HL-60/S4 treated with retinoic acid at 250 ng/mL for 4 days and 3 days (cell line): ENCODE data around the gene LTBP1.

ENCODE experiments used
- in situ Hi-C: fragments of 300-500 bp; cut with MboI; formaldehyde crosslinking; loops from 2 replicates; pipeline ENCODE4 v1.7.0; 2022; ENCODE audit warnings: low sequenced_read_pairs

The LTBP1 gene

DNA sequence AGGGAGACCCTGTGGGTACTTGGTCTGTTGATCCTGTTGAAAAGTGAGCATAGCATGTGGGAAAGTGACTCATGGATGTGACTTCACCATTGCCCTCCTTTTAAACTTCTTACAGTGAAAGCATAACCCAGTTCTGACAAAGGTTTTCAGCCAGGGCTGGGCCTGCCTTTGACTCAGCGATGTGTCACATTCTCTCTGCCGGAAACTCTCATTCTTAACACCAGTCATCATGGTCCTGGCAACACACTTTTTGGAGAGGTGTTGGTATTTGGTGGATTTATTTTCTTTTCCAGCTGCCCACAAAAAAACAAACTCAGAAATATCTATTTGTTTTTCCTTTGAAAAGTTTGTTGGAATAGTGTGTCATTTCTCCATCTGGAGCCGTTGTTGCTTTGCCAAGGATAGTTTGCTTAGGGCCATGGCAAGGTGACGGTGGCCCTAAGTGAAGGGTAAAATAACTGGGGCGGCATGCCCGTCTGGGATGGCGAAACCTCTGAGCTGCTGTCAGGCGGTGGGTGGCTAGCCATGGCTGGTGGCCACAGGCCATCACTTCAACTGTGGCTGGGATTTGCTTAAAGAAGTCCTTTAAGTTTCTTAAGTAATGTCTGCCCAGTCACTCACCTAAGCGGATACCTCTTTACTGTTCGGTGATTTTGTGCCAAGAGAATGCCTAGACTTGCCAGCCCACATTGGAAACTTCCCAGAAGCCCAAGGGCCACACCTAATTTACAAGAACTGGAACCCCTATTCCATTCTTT, 123.3 kb downstream of the LTBP1 start:
- in situ Hi-C loops, result no loop called here

DNA sequence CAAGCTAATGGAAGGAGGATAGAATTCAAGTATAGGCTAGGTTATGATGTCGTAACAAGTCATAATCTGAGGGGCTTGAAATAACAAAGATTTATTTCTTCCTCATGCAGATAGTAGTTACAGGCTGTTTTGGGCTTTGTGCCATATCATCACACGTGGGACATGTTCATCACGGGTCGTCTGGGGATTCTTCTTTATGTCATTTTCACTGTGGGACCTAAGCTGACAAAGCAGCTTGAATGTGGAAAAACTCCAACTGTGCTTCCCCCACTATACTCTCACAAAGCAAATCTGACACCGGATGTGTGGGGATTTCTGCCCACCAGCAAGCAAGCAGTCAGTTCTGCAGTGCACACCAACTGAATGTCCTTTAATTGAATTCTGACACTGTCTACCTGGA, 124.8 kb downstream of the LTBP1 start:
- in situ Hi-C loops, result no loop called here

DNA sequence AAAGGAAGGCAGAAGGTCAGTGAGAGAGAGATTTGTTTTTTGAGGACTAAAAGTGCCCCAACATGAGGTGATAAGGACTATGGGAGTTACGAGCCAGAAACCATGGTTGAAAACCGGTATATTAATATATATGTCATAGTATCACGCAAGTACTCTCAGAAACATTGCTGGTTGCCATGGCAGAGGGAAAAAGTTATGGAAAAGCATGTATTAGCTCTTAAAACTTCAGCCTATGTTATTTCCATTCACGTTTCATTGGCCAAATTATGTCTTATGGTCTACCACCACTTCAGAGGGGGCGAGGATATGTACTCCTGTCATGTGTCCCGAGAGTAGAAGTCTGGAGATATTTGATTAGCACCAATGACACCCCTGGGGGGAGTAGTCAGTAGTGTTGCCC, 125.9 kb downstream of the LTBP1 start:
- in situ Hi-C loops, result no loop called here

DNA sequence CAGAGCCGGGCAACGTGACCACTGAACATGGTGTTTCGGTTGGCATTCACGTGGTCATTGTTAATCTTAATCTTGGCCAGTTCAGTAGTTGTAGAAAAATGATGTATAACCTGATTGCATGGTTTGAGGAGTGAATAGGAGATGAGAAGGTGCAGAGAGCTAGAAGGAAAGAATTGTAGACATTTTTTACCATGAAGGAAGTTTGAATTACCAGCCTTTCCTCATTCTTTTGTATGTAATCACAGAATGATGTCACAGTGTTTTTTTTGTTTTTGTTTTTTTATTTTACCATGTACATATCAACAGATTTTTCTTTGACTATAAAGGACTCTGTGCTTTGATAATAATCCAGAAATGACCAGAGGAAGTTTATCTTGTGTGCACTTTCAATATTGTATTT, 126.3 kb downstream of the LTBP1 start:
- in situ Hi-C loops, result no loop called here

DNA sequence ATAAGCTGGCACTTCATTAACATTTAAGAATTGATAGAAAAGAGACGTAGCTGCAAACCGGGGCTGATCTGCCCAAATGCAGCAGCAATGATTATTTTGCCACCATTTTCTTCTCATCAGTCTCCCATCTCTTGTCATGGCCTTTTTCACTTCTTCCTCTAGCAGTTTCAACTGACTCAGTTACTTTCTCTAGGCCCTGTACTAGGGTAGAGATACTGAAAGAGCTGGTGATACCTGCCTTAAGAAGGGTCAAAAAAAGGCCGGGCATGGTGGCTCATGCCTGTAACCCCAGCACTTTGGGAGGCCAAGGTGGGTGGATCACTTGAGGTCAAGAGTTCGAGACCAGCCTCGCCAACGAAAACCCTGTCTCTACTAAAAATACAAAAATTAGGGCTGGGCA, 127.4 kb downstream of the LTBP1 start:
- in situ Hi-C loops, result no loop called here

DNA sequence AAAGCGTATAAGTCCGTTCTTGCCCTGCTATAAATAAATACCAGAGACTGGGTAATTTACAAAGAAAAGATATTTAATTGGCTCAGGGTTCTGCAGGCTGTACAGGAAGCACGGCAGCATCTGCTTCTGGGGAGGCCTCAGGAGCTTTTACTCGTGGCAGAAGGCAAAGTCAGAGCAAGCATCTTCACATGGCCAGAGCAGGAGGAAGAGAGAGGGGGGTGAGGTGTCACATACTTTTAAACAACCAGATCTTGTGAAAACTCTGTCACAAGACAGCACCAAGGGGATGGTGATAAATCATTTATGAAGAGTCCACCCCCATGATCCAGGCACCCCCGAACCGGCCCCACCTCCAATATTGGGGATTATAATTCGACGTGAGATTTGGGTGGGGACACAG, 130.6 kb downstream of the LTBP1 start:
- in situ Hi-C loops, result no loop called here

DNA sequence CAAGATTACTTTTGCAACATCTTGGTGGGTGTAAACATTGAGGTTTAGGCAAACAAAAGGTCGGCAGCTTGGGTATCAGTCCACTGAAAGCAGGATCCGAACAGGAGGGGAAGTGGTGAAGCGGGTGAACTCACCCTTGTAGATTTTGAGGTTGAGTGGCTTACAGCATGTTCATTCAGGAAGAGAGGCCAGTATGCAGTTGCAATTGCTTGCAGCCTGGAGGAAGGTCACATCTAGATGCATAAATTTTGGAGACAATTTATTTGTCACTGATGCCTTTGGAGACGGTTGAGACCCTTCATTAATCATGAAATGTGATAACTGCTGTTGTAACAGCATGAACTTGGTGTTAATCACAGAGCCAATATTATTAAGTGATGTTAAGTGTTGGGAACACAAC, 131.1 kb downstream of the LTBP1 start:
- in situ Hi-C loops, result no loop called here

DNA sequence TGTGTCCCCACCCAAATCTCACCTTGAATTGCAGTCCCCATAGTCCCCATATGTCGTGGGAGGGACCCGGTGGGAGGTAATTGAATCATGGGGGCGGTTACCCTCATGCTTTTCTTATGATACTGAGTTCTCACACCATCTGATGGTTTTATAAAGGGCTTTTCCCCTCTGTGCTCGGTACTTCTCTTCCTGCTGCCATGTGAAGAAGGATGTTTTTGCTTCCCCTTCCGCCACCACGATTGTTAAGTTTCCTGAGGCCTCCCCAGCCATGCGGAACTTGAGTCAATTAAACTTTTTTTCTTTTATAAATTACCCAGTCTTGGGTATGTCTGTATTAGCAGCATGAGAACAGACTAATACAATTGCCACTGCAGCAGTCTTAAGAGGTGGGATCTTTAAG, 134.9 kb downstream of the LTBP1 start:
- in situ Hi-C loops, result no loop called here

DNA sequence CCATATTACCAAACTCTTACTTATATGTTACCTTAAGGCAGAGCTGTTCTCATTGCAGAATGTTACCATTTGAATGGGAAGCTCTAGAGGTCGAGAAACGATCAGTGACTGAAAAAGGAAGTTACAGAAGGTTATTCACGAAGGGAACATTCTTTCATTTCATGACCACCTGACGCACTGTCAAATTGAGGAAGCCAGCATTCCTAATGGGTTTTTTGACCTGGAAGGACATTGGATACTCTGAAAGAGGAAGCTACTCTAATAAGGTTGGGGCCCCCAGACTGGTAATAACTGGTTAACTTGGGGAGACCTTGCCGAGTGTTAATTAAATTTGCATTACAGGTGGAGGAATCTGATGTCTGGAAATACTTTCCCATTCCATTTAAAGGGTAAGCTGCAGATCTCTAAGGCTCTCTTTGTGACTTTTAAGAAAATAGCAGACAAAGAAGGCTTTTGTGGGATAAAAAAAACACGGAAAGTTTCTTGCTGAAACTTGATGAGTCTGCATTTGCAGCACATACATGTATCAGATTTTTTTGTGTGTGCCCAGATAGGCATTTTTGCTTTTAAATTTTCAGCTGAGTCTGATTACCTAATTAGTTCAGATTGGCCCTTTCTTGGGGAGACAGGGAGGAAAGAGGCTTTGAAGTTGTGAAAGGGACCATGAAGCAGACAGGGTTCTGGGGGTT, 137.1 kb downstream of the LTBP1 start:
- in situ Hi-C loops, result no loop called here

DNA sequence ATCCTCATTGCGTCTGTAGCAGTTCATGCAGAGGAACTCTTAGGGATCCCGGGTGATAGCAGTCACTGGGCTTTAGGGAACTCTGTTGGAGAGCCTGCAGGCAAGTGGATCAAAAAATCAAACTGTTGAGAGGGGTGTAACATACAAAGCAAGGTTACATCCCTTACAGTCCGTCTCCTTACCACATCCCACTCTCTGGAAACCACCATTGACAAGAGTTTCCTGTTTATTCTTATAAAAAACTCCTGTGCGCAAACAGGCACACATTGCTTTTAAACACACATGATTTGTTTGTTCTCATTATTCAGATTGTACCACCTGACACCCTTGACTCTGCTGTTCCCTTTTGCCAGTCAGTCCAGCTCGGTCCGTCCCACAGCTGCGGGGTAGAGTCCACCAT, 137.7 kb downstream of the LTBP1 start:
- in situ Hi-C loops, result no loop called here

DNA sequence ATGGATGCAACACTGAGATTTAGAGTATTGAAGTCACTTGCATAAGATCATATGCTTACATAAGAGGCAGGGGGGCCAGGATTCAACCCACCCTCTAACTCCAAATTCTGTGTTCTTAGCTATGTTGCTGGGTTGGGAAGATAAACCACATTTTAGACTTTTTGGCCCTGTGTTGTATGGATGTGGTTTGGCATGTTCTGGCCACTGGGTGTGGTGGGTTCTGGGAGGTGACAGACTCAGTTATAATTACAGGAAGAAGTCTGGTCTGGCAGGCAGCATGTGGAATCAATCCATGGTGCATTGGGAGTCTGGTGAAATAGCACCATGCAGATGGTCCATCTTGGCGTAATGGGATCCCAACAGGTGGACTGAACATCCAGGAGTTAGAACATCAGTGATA, 138.9 kb downstream of the LTBP1 start:
- in situ Hi-C loops, result no loop called here

DNA sequence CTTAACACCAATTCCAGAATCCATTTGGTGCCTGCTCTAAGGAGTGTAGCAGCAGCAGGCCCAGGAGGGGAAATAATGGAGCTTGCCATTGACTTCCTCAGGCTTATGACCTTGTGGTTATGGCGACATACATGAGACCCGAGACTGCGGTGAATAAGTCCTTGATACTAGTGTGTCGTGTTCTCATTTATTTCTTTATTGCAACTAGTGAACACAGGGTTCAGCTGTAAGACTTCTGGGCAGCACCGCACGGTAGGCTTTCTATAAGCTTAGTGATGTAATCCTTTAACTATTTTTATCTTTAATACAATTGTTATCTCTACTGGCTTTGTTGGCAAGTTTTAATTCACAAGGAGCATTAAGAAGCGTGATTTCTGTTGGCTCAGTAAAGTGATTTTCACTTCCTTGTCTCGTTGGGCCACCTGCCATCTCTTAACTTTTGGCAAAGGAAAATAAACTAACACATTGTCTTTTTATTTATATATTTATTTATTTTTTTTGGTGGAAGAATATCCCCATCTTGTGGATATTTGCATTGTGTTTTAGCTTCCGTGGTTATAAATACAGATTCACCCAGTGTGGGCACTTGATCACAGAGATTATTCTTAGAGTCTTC, 139.8 kb downstream of the LTBP1 start:
- in situ Hi-C loops, result no loop called here

DNA sequence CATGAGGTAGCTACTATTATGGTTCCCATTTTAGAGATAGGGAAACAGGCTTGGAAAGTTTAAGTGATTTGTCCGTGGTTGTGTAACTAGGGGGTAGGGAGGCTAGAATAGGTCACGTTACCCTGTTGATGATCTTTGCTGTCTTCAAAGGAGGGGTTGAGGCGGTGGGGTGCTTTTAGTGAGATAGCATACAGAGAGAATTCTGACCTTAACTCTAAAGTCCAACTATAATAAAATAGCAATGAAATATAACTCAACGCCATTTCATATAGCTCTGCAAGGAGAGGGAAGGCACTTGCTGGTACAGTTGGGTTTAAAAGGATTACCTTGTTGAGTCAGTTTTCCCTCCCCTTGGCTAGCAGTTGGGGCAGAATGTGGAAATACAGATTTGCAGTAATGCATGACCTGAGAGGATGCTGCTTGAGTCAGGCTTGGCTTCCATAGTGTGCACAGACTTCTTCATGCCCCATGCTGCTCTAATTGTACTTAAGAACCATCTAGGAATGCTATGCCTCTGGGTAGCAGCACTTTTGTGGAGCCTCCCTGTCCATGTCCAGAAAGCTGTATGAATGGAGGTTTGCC, 143.9 kb downstream of the LTBP1 start:
- in situ Hi-C loops, result no loop called here

DNA sequence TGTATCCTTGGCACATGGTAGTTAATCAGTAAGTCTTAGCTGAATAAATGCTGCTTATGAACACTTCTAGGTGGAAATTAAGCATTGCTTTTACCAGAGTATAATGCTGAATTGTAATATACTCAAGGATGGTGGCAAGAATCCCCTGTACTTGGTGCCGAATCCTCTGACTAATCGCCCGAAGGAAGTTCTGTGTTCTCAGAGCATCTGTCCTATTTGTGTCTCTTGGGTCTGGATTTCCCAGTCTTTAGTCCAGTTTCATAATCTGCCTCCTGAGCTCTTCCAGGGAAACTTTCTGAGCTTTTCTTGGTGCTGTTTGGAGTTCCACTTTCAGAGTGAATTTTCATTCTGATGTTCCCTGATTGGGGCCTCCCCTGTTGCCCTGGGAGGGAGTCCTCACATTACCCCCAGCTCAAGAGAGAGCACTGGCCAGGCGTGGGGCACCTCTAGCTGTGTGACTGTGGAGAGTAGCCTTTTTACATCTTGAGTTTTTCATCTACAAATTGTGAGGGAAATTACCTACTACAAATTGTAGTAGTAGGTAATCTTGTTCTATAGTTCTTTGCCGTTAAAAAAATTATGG, 144.9 kb downstream of the LTBP1 start:
- in situ Hi-C loops, result no loop called here

DNA sequence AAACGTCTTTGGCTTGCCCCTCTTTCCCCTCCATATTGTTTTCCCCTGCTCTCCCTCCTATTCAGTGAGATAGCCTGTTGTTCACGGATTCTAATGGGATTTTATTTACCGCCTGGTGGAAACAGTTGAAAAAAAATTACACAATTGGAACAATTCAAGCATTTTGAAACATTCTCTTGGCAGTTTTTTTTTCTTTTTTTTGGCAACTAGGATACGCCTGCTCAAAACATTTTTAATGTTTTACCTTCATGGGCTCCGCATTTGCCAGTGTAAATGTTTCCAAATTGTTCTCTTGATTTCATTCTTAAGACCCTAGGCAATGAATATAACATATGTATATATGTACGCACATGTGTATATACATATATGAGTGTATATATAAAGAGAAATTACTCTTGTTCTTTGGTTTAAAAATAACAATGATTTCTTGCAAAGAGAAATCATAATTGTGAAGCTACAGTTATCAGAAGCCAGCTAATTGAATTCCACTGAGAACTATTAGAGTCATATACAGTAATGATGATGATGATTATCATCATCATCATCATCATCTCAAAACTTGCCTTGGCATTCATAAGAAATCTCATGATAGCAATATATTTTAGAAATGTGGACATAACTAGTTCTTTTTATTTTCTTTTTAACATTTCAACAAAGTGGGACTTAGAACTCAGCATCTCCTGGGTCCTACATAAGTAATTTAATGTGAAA, 146.7 kb downstream of the LTBP1 start:
- in situ Hi-C loops, result no loop called here

DNA sequence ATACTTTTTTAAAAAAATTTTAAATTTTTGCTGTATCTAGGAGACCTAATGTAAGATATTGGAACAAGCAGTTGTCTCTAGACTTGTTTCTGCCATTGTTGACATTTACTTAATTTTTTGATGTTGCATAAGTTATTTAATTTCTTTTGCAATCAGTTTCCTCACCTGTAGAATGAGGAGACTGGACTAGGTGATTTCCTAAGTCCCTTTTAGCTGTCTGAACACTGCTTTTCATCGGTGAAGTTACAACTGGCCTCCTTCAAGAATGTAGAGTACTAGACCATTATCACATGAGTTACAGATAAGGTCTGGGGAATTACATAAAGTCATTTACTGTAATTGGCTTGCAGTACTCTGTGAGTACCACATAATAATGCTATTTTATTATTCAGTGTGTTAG, 147.6 kb downstream of the LTBP1 start:
- in situ Hi-C loops, result no loop called here

DNA sequence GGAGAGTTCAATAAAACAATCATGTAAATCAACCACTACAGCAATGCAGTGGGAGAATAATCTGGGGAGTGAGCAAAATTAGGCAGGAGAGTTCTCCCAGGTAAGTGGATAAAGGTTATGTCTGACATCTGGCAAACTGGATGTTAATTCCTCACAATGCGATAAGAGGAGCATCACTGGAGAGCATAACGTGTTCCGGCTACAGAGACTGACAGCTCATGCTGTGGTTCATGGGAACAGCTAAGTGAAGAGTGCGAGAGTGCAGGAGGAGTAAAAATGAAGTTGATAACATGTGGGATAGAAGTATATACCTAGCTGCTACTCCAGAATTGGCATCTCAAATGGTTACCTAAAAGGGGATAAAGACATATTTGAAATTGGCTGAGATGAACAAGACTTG, 153.2 kb downstream of the LTBP1 start:
- in situ Hi-C loops, result no loop called here

DNA sequence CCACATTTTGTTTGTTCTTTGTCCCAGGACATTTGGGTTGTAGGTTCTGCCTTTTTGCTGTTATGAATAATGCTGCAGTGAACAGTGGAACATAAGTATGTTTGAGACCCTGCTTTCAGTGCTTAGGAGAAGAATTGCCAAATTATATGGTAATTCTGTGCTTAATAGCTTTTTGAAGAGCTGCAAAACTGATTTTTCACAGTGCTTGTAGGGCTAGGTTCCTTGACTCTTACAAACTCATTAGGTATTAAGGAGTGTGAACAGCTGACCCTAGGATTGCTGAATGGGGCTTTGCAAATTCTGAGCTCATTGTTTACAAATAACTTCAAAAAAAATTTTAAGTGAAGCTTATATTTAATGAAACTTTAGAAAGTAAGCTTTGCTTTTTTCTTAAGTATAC, 154.2 kb downstream of the LTBP1 start:
- in situ Hi-C loops, result no loop called here

DNA sequence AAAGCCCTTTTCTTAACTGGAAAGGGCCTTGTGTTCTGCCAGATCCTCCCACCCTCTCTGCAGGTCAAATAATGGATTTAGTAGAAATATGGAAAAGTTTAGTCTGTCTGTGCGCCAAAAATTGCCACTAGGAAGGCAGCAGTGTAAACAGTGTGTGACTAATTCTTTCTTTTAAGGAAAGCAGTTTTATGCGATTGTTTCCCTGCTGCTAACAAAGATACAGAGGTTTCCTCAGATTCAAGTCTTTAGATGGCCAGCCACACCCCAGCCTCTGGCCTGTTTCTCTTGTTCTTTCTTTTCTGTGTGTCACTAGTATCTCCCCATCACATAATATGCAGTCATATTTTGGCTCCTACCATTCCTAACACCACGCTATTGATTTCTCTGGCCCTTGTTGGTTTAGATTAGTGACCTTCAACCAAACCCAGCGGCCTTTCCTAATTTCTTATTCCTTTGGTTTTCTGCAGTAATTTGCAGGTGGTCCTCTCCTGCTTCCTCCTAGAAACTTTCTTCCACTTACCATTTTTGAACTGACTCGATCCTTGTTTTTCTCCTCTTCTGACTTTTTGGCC, 157.4 kb downstream of the LTBP1 start:
- in situ Hi-C loops, result no loop called here

DNA sequence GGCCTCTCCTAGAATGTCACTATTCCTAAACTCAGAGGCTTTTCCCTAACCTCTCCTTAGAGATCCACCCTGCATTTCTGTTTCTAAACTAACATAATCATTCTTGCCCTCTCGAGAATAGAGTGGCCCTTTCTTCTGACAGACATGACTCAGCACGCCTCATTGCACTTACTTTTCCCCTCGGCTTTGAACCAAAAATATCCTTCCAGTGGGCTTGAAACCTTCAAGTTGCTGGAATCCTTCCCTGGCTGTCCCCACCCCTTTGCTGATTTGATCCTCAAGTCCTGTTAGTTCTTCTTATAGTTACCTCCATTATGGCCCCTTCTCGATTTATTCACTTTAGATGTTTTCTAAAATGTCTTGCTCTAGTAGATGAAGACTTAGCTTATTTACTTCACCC, 158.0 kb downstream of the LTBP1 start:
- in situ Hi-C loops, result no loop called here

DNA sequence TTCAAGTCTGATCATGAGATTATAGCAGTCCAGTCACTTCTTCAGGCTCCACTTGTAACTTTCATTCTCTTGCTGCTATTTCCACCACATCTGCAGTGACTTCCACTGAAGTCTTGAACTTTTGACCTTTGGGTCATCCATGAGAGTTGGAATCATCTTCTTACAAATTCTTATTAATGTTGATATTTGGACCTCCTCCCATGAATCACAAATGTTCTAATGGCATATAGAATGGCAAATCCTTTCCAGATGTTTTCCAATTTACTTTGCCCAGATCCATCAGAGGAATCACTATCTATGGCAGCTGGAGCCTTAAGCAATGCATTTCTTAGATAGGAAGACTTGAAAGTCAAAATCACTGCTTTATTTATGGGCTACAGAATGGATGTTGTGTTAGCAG, 159.4 kb downstream of the LTBP1 start:
- in situ Hi-C loops, result no loop called here
